Measurements from ENCODE around the gene SAP30BP. TPM values are rescaled to one million over a fixed set of nuclear protein-coding genes. Genes with fewer than 3 reads are reported as not detected.

Gene SAP30BP
- total RNA-seq, 1 experiment from 2014 or later = 149 TPM

- peak; percentile 80 for ATAC-seq
- no peaks in the 10 kb centered on the region for H3K9me3 ChIP-seq (ENCODE audit: control insufficient read depth in 1 of 2, insufficient read depth in 1 of 2, low read depth in 1 of 2, low read length in 2 of 2)
- no peak overlapping the region for H3K4me3 ChIP-seq (replicated peaks in 1 of 2; ENCODE audit: low read depth in 1 of 2, low read length in 2 of 2)
- no peaks in the 10 kb centered on the region for H3K79me2 ChIP-seq (ENCODE audit: insufficient read depth, low read length)
- peaks cover 0 to 5% of the 10 kb centered on the region in 2 experiments; a peak in 1 of 4 replicates for H3K4me1 ChIP-seq (ENCODE audit: control insufficient read depth in 1 of 2, insufficient read depth in 2 of 2, low read length in 2 of 2)
- no peak overlapping the region for H2AFZ ChIP-seq (ENCODE audit: low read depth, low read length, poor library complexity, severe bottlenecking)
- H4K20me1 ChIP-seq (ENCODE audit: insufficient read depth) = no peaks in the 10 kb centered on the region
- H3K27me3 ChIP-seq (ENCODE audit: insufficient read depth, low read length) = no peaks in the 10 kb centered on the region
- DNase-seq (ENCODE audit: low read depth, low spot score) = no peak
- H3K4me2 ChIP-seq (ENCODE audit: low read length) = no peak overlapping the region
- BruUV-seq (replicated peaks) = no TSS peak
- ChIA-PET CTCF (interaction anchor here (0.8 to 6.9 kb wide), 8 partner anchors 9 to 128 kb away, joined by 3 to 63 read pairs (median 5); partner anchors contain the start of gene SMIM5), RAD21 (ENCODE audit: low non-redundant PET in 1 of 2, low total read pairs in 2 of 2, uncharacterized antibody in 2 of 2, unreplicated experiment in 2 of 2) (no interaction called here), POLR2A (interaction anchor here (0.6 to 1.0 kb wide), 2 partner anchors 18 to 239 kb away, joined by 3 to 5 read pairs; no protein-coding TSS in a partner anchor)
- no peaks in the 10 kb centered on the region for H3K9me2 ChIP-seq (ENCODE audit: insufficient read depth)
- no peaks in the 10 kb centered on the region for H3K36me3 ChIP-seq (ENCODE audit: control insufficient read depth in 1 of 2, insufficient read depth in 2 of 2, low read length in 2 of 2)
- no peak overlapping the region for H3K27ac ChIP-seq (ENCODE audit: low read depth, low read length)
- no peak overlapping the region for H3K9ac ChIP-seq (ENCODE audit: low read length)
- intact Hi-C loops (cut with micrococcal nuclease) = no loop called here
- TF ChIP-seq CTCF (IDR thresholded peaks at IDR 0.05 in 2 of 3, conservative IDR thresholded peaks at IDR 0.05 in 1 of 3; ENCODE audit: borderline replicate concordance in 1 of 3, insufficient read depth in 1 of 3, low read depth in 2 of 3, low read length in 2 of 3) (peak; percentile 41 to 73 (median 65); a peak in 5 of 6 replicates), RAD21 (IDR thresholded peaks at IDR 0.05; ENCODE audit: low read depth) (no peak)
These were observed 47.4 kb upstream of the SAP30BP start for GRCh38 chr17:75619506-75620431.

GRCh38 chr17:75621489-75621888 is 45.6 kb upstream of the SAP30BP start:
- ChIA-PET POLR2A (no interaction called here), RAD21 (ENCODE audit: low non-redundant PET in 1 of 2, low total read pairs in 2 of 2, uncharacterized antibody in 2 of 2, unreplicated experiment in 2 of 2) (no interaction called here), CTCF (interaction anchor here (1.4 to 6.9 kb wide), 4 partner anchors 8 to 126 kb away, joined by 7 to 63 read pairs (median 10); partner anchors contain the start of gene SMIM5)
- H3K36me3 ChIP-seq (ENCODE audit: control insufficient read depth in 1 of 2, insufficient read depth in 2 of 2, low read length in 2 of 2) = no peaks in the 10 kb centered on the region
- H3K9me2 ChIP-seq (ENCODE audit: insufficient read depth) = no peaks in the 10 kb centered on the region
- no peak overlapping the region for H3K4me3 ChIP-seq (replicated peaks in 1 of 2; ENCODE audit: low read depth in 1 of 2, low read length in 2 of 2)
- H3K4me1 ChIP-seq (ENCODE audit: control insufficient read depth in 1 of 2, insufficient read depth in 2 of 2, low read length in 2 of 2) = peaks cover 0 to 5% of the 10 kb centered on the region in 2 experiments; a peak in 1 of 4 replicates
- TF ChIP-seq JUND (IDR thresholded peaks at IDR 0.05) = no peak
- no peak for TF ChIP-seq CBX3 (IDR thresholded peaks at IDR 0.05; ENCODE audit: low read depth)
- TF ChIP-seq ZBTB33 (IDR thresholded peaks at IDR 0.05; ENCODE audit: extremely low read depth, insufficient replicate concordance, low read length) = no peak
- no peak overlapping the region for H3K4me2 ChIP-seq (ENCODE audit: low read length)
- H3K27ac ChIP-seq (ENCODE audit: low read depth, low read length) = no peak overlapping the region
- H3K9me3 ChIP-seq (ENCODE audit: control insufficient read depth in 1 of 2, insufficient read depth in 1 of 2, low read depth in 1 of 2, low read length in 2 of 2) = no peaks in the 10 kb centered on the region
- intact Hi-C loops (cut with micrococcal nuclease) = no loop called here
- H4K20me1 ChIP-seq (ENCODE audit: insufficient read depth) = no peaks in the 10 kb centered on the region
- no peaks in the 10 kb centered on the region for H3K79me2 ChIP-seq (ENCODE audit: insufficient read depth, low read length)
- BruUV-seq (replicated peaks) = no TSS peak
- no peak for ATAC-seq
- DNase-seq (ENCODE audit: low read depth, low spot score) = no peak
- H2AFZ ChIP-seq (ENCODE audit: low read depth, low read length, poor library complexity, severe bottlenecking) = no peak overlapping the region
- no peaks in the 10 kb centered on the region for H3K27me3 ChIP-seq (ENCODE audit: insufficient read depth, low read length)
- no peak overlapping the region for H3K9ac ChIP-seq (ENCODE audit: low read length)
